Measurements from ENCODE around the gene CNTNAP2.

DNA sequence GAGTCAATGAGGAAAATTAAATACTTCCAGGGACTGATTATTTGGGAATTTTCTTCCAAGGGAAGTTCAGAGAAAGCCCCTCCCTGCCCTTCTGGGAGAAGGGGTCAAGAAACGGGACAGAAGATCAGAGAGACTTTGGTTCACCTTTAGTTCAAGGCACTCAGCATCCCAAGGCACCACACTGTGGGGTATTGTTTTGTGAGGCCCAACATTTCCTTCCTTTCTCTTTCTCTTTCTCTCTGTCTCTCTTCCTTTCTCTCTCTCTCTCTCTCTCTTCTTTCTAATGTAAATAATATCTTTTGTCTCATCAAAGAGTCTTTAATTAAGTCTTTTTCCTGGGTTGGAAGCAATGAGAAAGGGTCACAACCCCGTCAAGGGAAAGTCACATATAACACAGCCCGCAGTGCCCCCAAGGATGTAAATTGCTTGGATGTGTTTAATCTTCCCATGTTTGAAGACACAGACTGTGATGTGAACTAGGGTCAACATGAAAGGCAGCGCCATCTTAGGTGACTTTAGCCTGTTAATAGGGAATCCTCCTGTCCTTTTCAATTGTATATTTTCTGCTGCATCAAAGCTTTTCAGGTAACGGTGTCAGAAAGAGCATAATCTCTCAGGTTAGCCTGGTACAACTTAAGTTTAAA lies 1490.7 kb downstream of the CNTNAP2 start:
- TF ChIP-seq, protein P1, sequence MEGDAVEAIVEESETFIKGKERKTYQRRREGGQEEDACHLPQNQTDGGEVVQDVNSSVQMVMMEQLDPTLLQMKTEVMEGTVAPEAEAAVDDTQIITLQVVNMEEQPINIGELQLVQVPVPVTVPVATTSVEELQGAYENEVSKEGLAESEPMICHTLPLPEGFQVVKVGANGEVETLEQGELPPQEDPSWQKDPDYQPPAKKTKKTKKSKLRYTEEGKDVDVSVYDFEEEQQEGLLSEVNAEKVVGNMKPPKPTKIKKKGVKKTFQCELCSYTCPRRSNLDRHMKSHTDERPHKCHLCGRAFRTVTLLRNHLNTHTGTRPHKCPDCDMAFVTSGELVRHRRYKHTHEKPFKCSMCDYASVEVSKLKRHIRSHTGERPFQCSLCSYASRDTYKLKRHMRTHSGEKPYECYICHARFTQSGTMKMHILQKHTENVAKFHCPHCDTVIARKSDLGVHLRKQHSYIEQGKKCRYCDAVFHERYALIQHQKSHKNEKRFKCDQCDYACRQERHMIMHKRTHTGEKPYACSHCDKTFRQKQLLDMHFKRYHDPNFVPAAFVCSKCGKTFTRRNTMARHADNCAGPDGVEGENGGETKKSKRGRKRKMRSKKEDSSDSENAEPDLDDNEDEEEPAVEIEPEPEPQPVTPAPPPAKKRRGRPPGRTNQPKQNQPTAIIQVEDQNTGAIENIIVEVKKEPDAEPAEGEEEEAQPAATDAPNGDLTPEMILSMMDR (conservative IDR thresholded peaks at IDR 0.05; ENCODE audit: low read length), result no peak
- no peak for TF ChIP-seq EZH2phosphoT487 (IDR thresholded peaks at IDR 0.05; ENCODE audit: borderline replicate concordance, low read depth, low read length)
